ENCODE data around the gene HLA-DRA.

DNA sequence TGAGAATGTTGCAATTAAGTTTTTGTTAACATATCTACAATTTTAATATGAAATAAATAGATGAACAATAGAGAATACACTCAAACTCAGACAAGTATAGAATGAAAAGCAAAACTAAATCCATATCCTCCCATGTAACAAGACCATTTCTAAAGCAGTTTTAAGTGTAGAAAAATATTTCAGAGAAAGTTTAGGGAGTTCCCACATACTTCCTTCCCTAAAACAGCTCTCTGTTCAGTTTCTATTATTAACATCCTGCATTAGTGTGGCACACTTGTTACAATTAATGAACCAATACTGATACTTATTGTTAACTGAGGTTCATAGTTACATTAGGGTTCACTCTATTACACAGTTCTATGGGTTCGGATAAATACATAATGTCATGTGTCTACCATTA, 52.0 kb downstream of the HLA-DRA start:
- TF ChIP-seq EZH2phosphoT487 (IDR thresholded peaks at IDR 0.05; ENCODE audit: unreplicated experiment) = no peak
- no peak for TF ChIP-seq EZH2 (IDR thresholded peaks at IDR 0.05; ENCODE audit: low read depth, unreplicated experiment)
- no peak for TF ChIP-seq JUNB (IDR thresholded peaks at IDR 0.05; ENCODE audit: unreplicated experiment)
- TF ChIP-seq, protein P1, sequence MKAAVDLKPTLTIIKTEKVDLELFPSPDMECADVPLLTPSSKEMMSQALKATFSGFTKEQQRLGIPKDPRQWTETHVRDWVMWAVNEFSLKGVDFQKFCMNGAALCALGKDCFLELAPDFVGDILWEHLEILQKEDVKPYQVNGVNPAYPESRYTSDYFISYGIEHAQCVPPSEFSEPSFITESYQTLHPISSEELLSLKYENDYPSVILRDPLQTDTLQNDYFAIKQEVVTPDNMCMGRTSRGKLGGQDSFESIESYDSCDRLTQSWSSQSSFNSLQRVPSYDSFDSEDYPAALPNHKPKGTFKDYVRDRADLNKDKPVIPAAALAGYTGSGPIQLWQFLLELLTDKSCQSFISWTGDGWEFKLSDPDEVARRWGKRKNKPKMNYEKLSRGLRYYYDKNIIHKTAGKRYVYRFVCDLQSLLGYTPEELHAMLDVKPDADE (IDR thresholded peaks at IDR 0.05) = no peak
- TF ChIP-seq, protein P2, sequence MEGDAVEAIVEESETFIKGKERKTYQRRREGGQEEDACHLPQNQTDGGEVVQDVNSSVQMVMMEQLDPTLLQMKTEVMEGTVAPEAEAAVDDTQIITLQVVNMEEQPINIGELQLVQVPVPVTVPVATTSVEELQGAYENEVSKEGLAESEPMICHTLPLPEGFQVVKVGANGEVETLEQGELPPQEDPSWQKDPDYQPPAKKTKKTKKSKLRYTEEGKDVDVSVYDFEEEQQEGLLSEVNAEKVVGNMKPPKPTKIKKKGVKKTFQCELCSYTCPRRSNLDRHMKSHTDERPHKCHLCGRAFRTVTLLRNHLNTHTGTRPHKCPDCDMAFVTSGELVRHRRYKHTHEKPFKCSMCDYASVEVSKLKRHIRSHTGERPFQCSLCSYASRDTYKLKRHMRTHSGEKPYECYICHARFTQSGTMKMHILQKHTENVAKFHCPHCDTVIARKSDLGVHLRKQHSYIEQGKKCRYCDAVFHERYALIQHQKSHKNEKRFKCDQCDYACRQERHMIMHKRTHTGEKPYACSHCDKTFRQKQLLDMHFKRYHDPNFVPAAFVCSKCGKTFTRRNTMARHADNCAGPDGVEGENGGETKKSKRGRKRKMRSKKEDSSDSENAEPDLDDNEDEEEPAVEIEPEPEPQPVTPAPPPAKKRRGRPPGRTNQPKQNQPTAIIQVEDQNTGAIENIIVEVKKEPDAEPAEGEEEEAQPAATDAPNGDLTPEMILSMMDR (conservative IDR thresholded peaks at IDR 0.05; ENCODE audit: low read depth in 2 of 2) = no peak
- TF ChIP-seq, protein P3, sequence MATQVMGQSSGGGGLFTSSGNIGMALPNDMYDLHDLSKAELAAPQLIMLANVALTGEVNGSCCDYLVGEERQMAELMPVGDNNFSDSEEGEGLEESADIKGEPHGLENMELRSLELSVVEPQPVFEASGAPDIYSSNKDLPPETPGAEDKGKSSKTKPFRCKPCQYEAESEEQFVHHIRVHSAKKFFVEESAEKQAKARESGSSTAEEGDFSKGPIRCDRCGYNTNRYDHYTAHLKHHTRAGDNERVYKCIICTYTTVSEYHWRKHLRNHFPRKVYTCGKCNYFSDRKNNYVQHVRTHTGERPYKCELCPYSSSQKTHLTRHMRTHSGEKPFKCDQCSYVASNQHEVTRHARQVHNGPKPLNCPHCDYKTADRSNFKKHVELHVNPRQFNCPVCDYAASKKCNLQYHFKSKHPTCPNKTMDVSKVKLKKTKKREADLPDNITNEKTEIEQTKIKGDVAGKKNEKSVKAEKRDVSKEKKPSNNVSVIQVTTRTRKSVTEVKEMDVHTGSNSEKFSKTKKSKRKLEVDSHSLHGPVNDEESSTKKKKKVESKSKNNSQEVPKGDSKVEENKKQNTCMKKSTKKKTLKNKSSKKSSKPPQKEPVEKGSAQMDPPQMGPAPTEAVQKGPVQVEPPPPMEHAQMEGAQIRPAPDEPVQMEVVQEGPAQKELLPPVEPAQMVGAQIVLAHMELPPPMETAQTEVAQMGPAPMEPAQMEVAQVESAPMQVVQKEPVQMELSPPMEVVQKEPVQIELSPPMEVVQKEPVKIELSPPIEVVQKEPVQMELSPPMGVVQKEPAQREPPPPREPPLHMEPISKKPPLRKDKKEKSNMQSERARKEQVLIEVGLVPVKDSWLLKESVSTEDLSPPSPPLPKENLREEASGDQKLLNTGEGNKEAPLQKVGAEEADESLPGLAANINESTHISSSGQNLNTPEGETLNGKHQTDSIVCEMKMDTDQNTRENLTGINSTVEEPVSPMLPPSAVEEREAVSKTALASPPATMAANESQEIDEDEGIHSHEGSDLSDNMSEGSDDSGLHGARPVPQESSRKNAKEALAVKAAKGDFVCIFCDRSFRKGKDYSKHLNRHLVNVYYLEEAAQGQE (IDR thresholded peaks at IDR 0.05; ENCODE audit: unreplicated experiment) = no peak

Measured in GM23338 (cell line).